ENCODE results near the gene ARL6IP4. TPM values are rescaled to one million over a fixed set of nuclear protein-coding genes. Genes with fewer than 3 reads are reported as not detected.

The ARL6IP4 gene
- total RNA-seq, 1 experiment from 2014 or later, result 132 TPM

DNA sequence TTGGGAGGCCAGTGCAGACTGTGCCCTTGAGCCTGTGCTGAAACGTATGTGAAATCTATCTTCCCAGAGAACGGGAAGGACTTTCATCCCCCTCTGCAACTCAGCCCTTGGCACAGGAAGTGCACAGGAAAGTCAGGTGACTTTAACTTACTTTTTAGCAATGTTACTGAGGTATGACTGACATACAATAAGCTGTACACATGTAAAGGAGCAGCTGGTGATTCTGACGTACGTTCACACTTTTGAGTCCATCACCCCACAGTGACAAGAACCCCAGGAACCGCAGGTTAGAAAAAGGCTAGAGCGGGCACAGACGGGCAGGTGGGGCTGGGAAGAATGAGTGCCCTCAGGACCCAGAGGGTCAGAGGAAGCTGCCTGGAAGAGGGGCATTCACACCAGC is 48.0 kb downstream of the ARL6IP4 start:
- H2BK15ac ChIP-seq (ENCODE audit: low read depth, low read length), result no peak overlapping the region
- no peaks in the 10 kb centered on the region for H3K23me2 ChIP-seq (ENCODE audit: insufficient read length, low read depth, low read length, poor library complexity, severe bottlenecking)
- no peak overlapping the region for H2BK5ac ChIP-seq (ENCODE audit: insufficient read length, low read length)
- Mint-ChIP-seq H3K36me3 (ENCODE audit: insufficient read depth in 1 of 3, low read depth in 3 of 3) (no peaks in the 10 kb centered on the region), H3K4me1 (peaks cover 13 to 14% of the 10 kb centered on the region in 2 experiments), H3K9me3 (no peaks in the 10 kb centered on the region), H3K4me3 (no peak overlapping the region), H3K27me3 (ENCODE audit: low read depth) (peaks cover 3% of the 10 kb centered on the region; the same call in 1 of the 2 replicates), H3K27ac (0 out of 7 replicates have a peak overlapping the region, but pooled peaks of 1 of the 3 experiments have one; percentile 20)
- H3K14ac ChIP-seq (ENCODE audit: insufficient read depth, low read length), result no peak overlapping the region
- H3K27me3 ChIP-seq (ENCODE audit: insufficient read depth, low read length), result no peaks in the 10 kb centered on the region
- H3K23ac ChIP-seq (ENCODE audit: insufficient read length, low read depth, low read length), result no peak overlapping the region
- no peaks in the 10 kb centered on the region for H3K79me2 ChIP-seq (ENCODE audit: insufficient read depth, low read length)
- no peak overlapping the region for H4K91ac ChIP-seq (ENCODE audit: insufficient read length, low read depth, low read length)
- no peak for TF ChIP-seq CTCF (conservative IDR thresholded peaks at IDR 0.05)
- H2BK20ac ChIP-seq (ENCODE audit: low read depth, low read length, poor library complexity, severe bottlenecking), result no peak overlapping the region
- no peak overlapping the region for H3K18ac ChIP-seq (ENCODE audit: insufficient read length, low read depth, low read length)
- H3K4me2 ChIP-seq (ENCODE audit: insufficient read depth, insufficient read length, low read length), result no peak overlapping the region
- DNase-seq, result no peak
- no peak overlapping the region for H2AK5ac ChIP-seq (ENCODE audit: insufficient read length, low read length)
- no peaks in the 10 kb centered on the region for H3K9me3 ChIP-seq (ENCODE audit: control insufficient read depth, low read depth, low read length)
- no peak overlapping the region for H2AFZ ChIP-seq (ENCODE audit: low read length)
- no peak overlapping the region for H4K5ac ChIP-seq (ENCODE audit: insufficient read length, low read depth, low read length)
- H2BK120ac ChIP-seq (ENCODE audit: low read depth, low read length, poor library complexity, severe bottlenecking), result no peak overlapping the region
- no peak overlapping the region for H2BK12ac ChIP-seq (ENCODE audit: insufficient read length, low read depth, low read length)
- H3K79me1 ChIP-seq (ENCODE audit: insufficient read depth, low read depth, low read length, poor library complexity, severe bottlenecking), result no peaks in the 10 kb centered on the region
- WGBS (ENCODE audit: extremely low coverage, insufficient read length, low lambda C conversion rate), result no CpG with 5 or more reads among the region's 7 CpGs
- H3T11ph ChIP-seq (ENCODE audit: low read length), result no peak overlapping the region
- no peak overlapping the region for H3K9ac ChIP-seq (ENCODE audit: extremely low read depth, insufficient read length, low read length)
- no peak overlapping the region for H3K27ac ChIP-seq (ENCODE audit: insufficient read length, low read depth, low read length)
- H4K20me1 ChIP-seq (ENCODE audit: control insufficient read depth, insufficient read depth, insufficient read length), result no peaks in the 10 kb centered on the region
- H4K8ac ChIP-seq (replicated peaks; ENCODE audit: insufficient read length, low read depth, low read length), result no peak overlapping the region
- no peak overlapping the region for H3K56ac ChIP-seq (ENCODE audit: insufficient read length, low read depth, low read length)
- no peaks in the 10 kb centered on the region for H3K4me1 ChIP-seq (ENCODE audit: insufficient read depth, low read length)
- no peak overlapping the region for H3K4ac ChIP-seq (ENCODE audit: low read depth, low read length)
